Activated CD4-positive, alpha-beta T cell treated with anti-CD3 and anti-CD28 coated beads for 48 hours (primary cell): ENCODE data around the gene BCL10.

Experiments
- DNase-seq: peaks from one replicate; pipeline ENCODE4 v3.0.0-alpha.2; 2020

BCL10 gene

DNA sequence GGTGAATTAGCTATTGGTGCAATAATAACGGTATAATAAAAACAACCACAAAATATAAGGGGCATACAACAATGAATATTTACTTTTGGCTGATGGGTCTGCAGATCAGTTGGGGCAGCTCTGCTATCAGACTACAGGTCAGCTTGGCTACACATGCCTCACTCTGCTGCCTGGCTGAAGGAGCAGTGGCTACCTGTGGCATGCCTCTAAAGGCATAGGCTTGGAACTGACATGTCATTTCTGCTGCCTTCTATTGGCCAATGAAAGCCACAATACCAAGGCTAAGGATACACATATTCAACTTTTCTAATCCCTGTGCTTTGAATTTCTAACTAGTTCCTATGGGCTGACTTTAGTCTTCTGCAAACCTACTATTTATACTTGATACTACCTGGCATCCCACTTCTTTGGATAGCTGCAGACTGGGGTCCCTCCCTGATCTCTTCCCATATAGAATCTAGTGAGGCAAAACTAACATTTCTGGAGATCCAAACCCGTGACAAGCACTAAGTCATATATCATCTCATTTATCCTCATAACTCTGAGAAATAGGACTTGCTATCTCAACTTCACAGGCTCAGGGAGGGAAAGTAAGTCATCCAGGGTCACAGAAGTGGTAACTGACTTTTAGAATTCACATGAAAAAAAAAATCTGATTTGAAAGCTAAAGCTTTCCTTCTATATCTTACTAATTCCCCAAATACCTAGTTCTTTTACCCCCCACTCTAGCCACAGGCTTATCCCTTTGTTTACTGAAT lies 56.4 kb downstream of the BCL10 start:
- no peak for DNase-seq

DNA sequence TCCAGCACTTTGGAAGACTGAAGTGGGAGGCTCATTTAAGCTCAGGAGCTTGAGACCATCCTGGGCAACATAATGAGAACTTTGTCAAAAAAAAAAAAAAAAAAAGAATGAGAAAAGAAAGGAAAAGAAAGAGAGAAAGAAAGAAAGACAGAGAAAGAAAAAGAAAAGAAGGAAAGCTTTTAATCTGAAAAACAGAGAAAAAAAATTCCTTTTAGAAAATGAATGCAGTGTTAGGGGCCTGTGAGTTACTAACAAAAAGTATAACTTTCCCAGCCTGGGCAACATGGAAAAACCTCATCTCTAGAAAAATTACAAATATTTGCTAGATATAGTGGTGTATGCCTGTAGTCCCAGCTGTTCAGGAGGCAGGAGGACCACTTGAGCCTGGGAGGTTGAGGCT lies 59.7 kb downstream of the BCL10 start:
- DNase-seq, result no peak
